ENCODE results near the gene OOSP4B. TPM values are rescaled to one million over a fixed set of nuclear protein-coding genes. Genes with fewer than 3 reads are reported as not detected.
"Not testable (repeated sequence)": the region's sequence is repeated elsewhere in the genome, so short reads cannot be mapped to it uniquely, and the experiment has no call there.

Gene OOSP4B
- polyA plus RNA-seq, 3 donors, result not detected

DNA sequence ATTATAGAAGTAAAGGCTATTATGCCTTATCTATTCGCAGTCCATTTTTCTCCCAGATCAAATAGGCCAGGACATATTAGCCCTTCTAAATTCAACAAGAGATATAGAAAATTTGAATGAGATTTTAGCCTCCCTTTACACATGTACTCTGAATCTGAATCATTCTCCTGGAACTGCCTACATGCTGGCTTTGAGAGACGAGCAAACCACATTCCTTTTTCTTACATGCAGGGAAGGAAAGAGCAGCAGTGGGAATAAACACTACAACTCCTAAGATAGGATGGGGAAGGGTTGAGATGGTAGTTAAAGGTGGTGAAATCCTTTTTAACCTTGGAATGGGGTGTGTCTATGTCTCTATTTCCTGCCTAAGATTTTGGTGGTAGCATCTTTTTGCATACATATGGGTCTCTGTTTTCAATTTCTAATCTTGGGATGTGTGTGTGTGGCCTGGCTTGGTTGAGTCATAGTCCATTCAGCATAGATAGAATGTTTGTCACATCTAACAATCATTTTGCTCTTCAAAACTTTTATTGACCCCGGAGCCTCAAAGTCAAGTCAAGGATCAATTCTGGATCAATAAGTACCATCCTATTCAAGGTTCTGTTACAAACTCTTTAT, 12.1 kb downstream of the OOSP4B start:
- no peaks in the 10 kb centered on the region for H3K4me1 ChIP-seq (ENCODE audit: control insufficient read depth in 1 of 2, insufficient read depth in 2 of 2, low read length in 2 of 2)
- H3K27me3 Mint-ChIP-seq (ENCODE audit: low read depth in 3 of 3), result no peaks in the 10 kb centered on the region
- H3K36me3 ChIP-seq (replicated peaks in 1 of 2; ENCODE audit: control insufficient read depth in 1 of 2, insufficient read depth in 2 of 2, low read length in 2 of 2), result no peaks in the 10 kb centered on the region
- H3K9me3 Mint-ChIP-seq, result peaks cover 0 to 7% (median 2%) of the 10 kb centered on the region in 7 donors
- H3K27ac Mint-ChIP-seq, result no peak overlapping the region
- WGBS (ENCODE audit: insufficient coverage), result 100% methylated on average over 1 of the region's 3 CpGs
- H3K27ac ChIP-seq (ENCODE audit: low read depth in 1 of 2, low read length in 2 of 2), result no peak overlapping the region
- H3K4me2 ChIP-seq (replicated peaks; ENCODE audit: extremely low read depth, low read length, poor library complexity, severe bottlenecking), result no peak overlapping the region
- no peaks in the 10 kb centered on the region for H3K9me3 ChIP-seq (replicated peaks in 1 of 2; ENCODE audit: control insufficient read depth in 1 of 2, insufficient read depth in 1 of 2, low read length in 2 of 2)
- TF ChIP-seq, protein P1, sequence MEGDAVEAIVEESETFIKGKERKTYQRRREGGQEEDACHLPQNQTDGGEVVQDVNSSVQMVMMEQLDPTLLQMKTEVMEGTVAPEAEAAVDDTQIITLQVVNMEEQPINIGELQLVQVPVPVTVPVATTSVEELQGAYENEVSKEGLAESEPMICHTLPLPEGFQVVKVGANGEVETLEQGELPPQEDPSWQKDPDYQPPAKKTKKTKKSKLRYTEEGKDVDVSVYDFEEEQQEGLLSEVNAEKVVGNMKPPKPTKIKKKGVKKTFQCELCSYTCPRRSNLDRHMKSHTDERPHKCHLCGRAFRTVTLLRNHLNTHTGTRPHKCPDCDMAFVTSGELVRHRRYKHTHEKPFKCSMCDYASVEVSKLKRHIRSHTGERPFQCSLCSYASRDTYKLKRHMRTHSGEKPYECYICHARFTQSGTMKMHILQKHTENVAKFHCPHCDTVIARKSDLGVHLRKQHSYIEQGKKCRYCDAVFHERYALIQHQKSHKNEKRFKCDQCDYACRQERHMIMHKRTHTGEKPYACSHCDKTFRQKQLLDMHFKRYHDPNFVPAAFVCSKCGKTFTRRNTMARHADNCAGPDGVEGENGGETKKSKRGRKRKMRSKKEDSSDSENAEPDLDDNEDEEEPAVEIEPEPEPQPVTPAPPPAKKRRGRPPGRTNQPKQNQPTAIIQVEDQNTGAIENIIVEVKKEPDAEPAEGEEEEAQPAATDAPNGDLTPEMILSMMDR (IDR thresholded peaks at IDR 0.05), result no peak
- H2AFZ ChIP-seq (ENCODE audit: insufficient read depth, low read depth, low read length, poor library complexity, severe bottlenecking), result no peak overlapping the region
- H3K36me3 Mint-ChIP-seq, result no peaks in the 10 kb centered on the region
- H3K27me3 ChIP-seq (ENCODE audit: control insufficient read depth in 2 of 2, insufficient read depth in 2 of 2, low read length in 2 of 2), result no peaks in the 10 kb centered on the region
- H3K4me3 Mint-ChIP-seq, result no peak overlapping the region
- no peak for DNase-seq
- H4K20me1 ChIP-seq (ENCODE audit: insufficient read depth, low read length), result no peaks in the 10 kb centered on the region
- no peak overlapping the region for H3K4me3 ChIP-seq (replicated peaks in 1 of 3; ENCODE audit: low read depth in 2 of 3, low read length in 3 of 3)
- no peak overlapping the region for H3K9ac ChIP-seq (ENCODE audit: insufficient read depth, low read length, poor library complexity, severe bottlenecking)
- H3K79me2 ChIP-seq (ENCODE audit: insufficient read depth, low read length), result no peaks in the 10 kb centered on the region
- intact Hi-C loops (cut with micrococcal nuclease), result no loop called here
- H3K4me1 Mint-ChIP-seq, result no peaks in the 10 kb centered on the region

DNA sequence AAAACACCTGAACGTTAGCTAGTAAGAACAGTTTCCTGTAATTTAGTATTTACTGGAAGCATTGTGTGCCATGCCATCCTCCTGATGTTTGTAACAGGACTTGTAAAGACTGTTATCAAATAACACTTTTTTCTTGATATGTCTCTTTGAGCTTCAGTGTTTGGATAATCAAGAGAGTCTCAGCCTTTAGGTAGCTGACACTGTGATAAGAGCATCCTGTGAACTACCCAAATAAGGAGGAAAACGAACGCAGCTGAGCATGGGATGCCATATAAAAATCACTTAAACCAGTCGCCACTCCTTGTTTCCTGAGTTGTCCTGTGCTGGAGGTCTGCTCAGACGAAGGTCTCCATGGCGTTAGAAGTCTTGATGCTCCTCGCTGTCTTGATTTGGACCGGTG, 23.1 kb downstream of the OOSP4B start, which contains the start of gene OOSP2:
OOSP2 (plus strand) TSS at position 301 of the 400 bp plus-strand sequence; CDS start at position 352, 51 bp downstream.
- Mint-ChIP-seq H3K4me1 (peaks cover 1% of the 10 kb centered on the region), H3K4me3 (no peak within 1 kb of the TSS), H3K9me3 (peaks cover 0 to 4% (median 0%) of the 10 kb centered on the region in 7 donors), H3K27me3 (ENCODE audit: low read depth in 3 of 3) (no peaks in the 10 kb centered on the region), H3K27ac (no peak within 1 kb of the TSS), H3K36me3 (no peaks in the 10 kb centered on the region)
- Histone ChIP-seq H3K9ac (ENCODE audit: insufficient read depth, low read length, poor library complexity, severe bottlenecking) (no peak within 1 kb of the TSS), H3K4me3 (replicated peaks in 1 of 3; ENCODE audit: low read depth in 2 of 3, low read length in 3 of 3) (no peak within 1 kb of the TSS), H3K4me1 (ENCODE audit: control insufficient read depth in 1 of 2, insufficient read depth in 2 of 2, low read length in 2 of 2) (no peaks in the 10 kb centered on the region), H3K27me3 (ENCODE audit: control insufficient read depth in 2 of 2, insufficient read depth in 2 of 2, low read length in 2 of 2) (no peaks in the 10 kb centered on the region), H3K4me2 (replicated peaks; ENCODE audit: extremely low read depth, low read length, poor library complexity, severe bottlenecking) (no peak within 1 kb of the TSS), H3K36me3 (replicated peaks in 1 of 2; ENCODE audit: control insufficient read depth in 1 of 2, insufficient read depth in 2 of 2, low read length in 2 of 2) (no peaks in the 10 kb centered on the region), H3K9me3 (replicated peaks in 1 of 2; ENCODE audit: control insufficient read depth in 1 of 2, insufficient read depth in 1 of 2, low read length in 2 of 2) (no peaks in the 10 kb centered on the region), H2AFZ (ENCODE audit: insufficient read depth, low read depth, low read length, poor library complexity, severe bottlenecking) (no peak within 1 kb of the TSS), H3K27ac (ENCODE audit: low read depth in 1 of 2, low read length in 2 of 2) (no peak within 1 kb of the TSS), H3K79me2 (ENCODE audit: insufficient read depth, low read length) (no peaks in the 10 kb centered on the region), H4K20me1 (ENCODE audit: insufficient read depth, low read length) (no peaks in the 10 kb centered on the region)
- no peak for DNase-seq
- TF ChIP-seq, protein P1 (IDR thresholded peaks at IDR 0.05), result no peak
- intact Hi-C loops (cut with micrococcal nuclease), result no loop called here
- WGBS (ENCODE audit: insufficient coverage), result 97% methylated on average over 8 of the region's 8 CpGs

DNA sequence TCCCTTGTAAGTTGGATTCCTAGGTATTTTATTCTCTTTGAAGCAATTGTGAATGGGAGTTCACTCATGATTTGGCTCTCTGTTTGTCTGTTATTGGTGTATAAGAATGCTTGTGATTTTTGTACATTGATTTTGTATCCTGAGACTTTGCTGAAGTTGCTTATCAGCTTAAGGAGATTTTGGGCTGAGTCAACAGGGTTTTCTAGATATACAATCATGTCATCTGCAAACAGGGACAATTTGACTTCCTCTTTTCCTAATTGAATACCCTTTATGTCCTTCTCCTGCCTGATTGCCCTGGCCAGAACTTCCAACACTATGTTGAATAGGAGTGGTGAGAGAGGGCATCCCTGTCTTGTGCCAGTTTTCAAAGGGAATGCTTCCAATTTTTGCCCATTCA, 33.4 kb downstream of the OOSP4B start:
- H3K9ac ChIP-seq (ENCODE audit: insufficient read depth, low read length, poor library complexity, severe bottlenecking); H3K4me3 Mint-ChIP-seq; H3K79me2 ChIP-seq (ENCODE audit: insufficient read depth, low read length); H3K27ac ChIP-seq (ENCODE audit: low read depth in 1 of 2, low read length in 2 of 2); H3K9me3 Mint-ChIP-seq; H3K4me3 ChIP-seq (replicated peaks in 1 of 3; ENCODE audit: low read depth in 2 of 3, low read length in 3 of 3); H3K4me1 Mint-ChIP-seq; H4K20me1 ChIP-seq (ENCODE audit: insufficient read depth, low read length); DNase-seq; intact Hi-C loops (cut with micrococcal nuclease); H3K27me3 ChIP-seq (ENCODE audit: control insufficient read depth in 2 of 2, insufficient read depth in 2 of 2, low read length in 2 of 2); H3K4me2 ChIP-seq (replicated peaks; ENCODE audit: extremely low read depth, low read length, poor library complexity, severe bottlenecking); H3K36me3 Mint-ChIP-seq; H3K4me1 ChIP-seq (ENCODE audit: control insufficient read depth in 1 of 2, insufficient read depth in 2 of 2, low read length in 2 of 2); H3K27ac Mint-ChIP-seq; H2AFZ ChIP-seq (ENCODE audit: insufficient read depth, low read depth, low read length, poor library complexity, severe bottlenecking); H3K27me3 Mint-ChIP-seq (ENCODE audit: low read depth in 3 of 3); H3K9me3 ChIP-seq (replicated peaks in 1 of 2; ENCODE audit: control insufficient read depth in 1 of 2, insufficient read depth in 1 of 2, low read length in 2 of 2); H3K36me3 ChIP-seq (replicated peaks in 1 of 2; ENCODE audit: control insufficient read depth in 1 of 2, insufficient read depth in 2 of 2, low read length in 2 of 2): not testable (repeated sequence)

All from CD14-positive monocyte (primary cell).